VCaP (cell line): Measurements from ENCODE around the gene HOXC6.
"Not testable (repeated sequence)": the region's sequence is repeated elsewhere in the genome, so short reads cannot be mapped to it uniquely, and the experiment has no call there.

Source experiments
- H3K27ac ChIP-seq: fragments of 450-650 bp; 2 replicates; pipeline ENCODE4 v1.5.1; 2017
- TF ChIP-seq, protein P1 (sequence below): fragments of 450-650 bp; conservative IDR thresholded peaks from 2 replicates; pipeline ENCODE4 v1.5.1; 2017; ENCODE audit warnings: mild to moderate bottlenecking, moderate library complexity

The HOXC6 gene

DNA sequence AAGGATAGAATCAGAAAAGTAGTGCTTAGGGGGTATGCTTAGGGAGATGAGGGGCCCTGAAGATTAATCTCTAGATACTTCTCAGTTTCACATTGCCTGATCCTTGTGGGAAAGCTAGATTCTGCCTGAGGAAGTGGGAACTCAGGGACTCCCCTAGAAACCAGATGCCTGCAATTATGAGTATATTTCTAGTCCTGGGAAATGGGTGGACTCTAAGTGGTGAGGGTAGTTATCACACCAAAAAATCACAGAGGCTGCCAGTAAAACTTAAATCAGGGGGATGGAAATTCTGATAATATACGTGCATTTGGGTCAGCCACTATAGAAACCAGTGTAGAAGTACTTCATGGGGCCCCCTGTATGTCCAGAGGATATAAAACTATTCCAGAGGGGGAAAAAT lies 43.7 kb downstream of the HOXC6 start:
- no peak overlapping the region for H3K27ac ChIP-seq
- TF ChIP-seq, protein P1, sequence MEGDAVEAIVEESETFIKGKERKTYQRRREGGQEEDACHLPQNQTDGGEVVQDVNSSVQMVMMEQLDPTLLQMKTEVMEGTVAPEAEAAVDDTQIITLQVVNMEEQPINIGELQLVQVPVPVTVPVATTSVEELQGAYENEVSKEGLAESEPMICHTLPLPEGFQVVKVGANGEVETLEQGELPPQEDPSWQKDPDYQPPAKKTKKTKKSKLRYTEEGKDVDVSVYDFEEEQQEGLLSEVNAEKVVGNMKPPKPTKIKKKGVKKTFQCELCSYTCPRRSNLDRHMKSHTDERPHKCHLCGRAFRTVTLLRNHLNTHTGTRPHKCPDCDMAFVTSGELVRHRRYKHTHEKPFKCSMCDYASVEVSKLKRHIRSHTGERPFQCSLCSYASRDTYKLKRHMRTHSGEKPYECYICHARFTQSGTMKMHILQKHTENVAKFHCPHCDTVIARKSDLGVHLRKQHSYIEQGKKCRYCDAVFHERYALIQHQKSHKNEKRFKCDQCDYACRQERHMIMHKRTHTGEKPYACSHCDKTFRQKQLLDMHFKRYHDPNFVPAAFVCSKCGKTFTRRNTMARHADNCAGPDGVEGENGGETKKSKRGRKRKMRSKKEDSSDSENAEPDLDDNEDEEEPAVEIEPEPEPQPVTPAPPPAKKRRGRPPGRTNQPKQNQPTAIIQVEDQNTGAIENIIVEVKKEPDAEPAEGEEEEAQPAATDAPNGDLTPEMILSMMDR, result no peak

DNA sequence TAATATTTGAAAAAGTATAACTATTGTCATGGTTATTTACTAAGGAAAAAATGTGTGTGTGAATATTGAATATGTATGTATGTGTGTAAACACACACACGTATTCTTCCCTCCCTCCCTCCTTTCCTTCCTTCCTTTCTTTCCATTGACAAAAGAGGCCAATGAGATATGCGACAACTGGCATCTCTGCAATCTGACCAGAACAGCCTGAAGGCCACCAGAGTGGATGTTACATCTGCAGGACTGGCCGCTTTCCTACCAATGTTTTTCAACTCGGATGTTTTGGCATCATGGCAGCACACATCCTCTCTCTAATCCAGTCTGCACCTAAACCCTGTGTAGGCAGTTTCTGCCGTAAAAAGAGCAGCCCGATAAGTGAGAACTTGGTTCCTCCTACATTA lies 46.1 kb downstream of the HOXC6 start:
- H3K27ac ChIP-seq, result no peak overlapping the region
- TF ChIP-seq, protein P1, result no peak

DNA sequence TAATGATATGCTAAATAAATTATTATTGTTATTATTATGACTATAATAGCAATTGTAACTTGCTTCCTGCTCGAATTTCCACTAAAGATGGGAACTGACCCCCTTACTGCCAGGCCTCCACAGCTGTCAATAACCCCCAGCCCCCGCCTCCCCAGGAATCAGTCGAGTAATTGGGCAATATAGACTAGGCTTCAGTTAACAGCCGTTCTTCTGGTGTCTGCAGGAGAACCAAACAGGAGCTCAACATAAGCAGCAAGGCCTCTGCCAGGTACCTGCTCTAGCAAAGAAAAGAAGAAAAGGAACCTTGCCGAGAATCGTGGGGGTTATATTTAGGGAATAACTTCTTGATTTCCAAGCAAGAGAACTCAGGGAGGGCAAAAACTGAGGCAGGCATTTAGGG lies 47.2 kb downstream of the HOXC6 start:
- no peak overlapping the region for H3K27ac ChIP-seq
- TF ChIP-seq, protein P1, result no peak

DNA sequence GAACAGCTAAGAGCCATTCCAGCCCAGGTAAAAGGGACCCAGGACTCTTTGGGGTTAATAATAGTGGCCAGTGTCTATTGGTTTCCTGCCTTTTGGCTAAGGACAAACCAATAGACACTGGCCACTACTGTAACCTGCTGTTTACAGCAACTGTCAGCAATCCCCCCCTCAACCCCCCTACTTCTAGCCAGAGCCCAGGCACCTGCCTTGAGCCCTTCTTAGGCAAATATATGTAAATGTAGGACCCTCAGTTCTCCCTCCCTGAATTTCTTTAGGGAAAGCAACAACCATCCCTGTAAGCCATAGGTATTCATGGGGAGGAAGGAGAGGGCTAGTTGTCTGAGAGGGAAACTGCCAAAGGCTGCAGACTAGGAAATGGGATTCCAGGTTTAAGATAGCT lies 47.7 kb downstream of the HOXC6 start:
- no peak overlapping the region for H3K27ac ChIP-seq
- TF ChIP-seq, protein P1, result no peak

DNA sequence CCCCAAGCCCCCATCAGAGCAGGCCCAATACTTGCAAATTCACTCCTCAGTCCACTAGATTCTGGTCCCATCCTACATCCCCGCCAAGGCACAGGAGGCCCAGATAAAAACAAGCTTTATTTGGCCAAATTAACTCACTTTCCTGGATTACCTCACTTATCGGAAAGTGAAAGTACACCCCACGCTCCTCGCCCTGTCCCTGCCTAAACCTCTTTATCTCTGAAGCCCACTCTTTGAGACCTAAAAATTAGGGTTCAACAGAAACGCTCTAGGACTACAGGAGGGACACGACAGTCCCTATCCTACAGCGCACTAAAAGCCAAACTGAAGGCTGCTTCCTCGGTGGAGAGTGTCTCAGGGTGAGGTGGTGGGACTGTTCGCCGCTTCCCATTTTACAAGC lies 49.6 kb downstream of the HOXC6 start:
- not testable (repeated sequence) for H3K27ac ChIP-seq

DNA sequence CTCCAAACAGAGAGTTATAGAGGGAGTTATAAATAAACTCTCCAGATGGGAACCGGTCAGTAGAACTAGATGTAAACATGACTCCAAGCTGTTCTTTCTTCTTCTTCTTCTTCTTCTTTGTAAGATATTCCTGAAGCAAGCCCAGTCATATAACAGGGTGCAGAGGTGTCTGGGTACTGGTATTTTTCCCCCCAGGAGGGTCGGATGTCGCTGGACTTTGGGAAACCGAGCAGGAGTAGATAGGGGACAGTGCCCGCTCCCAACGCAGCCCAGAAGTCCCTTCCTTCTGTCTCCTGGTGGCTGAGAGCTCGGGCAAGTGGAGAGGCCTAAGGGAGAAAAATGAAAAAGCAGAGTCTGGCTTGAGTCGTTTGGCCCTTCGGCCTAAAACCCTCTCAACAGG lies 50.9 kb downstream of the HOXC6 start:
- H3K27ac ChIP-seq, result not testable (repeated sequence)
